IPS-15b (cell line): ENCODE results near the gene BHLHE40.

Source experiments
- H3K27me3 ChIP-seq: one replicate; pipeline ENCODE4 v1.6.1; 2013; ENCODE audit warnings: low read length; ENCODE audit not compliant: control insufficient read depth, insufficient read depth
- H3K36me3 ChIP-seq: one replicate; pipeline ENCODE4 v1.6.1; 2013; ENCODE audit warnings: low read length; ENCODE audit not compliant: control insufficient read depth, insufficient read depth
- H3K4me1 ChIP-seq: one replicate; pipeline ENCODE4 v1.6.1; 2013; ENCODE audit warnings: mild to moderate bottlenecking, low read length; ENCODE audit not compliant: control insufficient read depth, insufficient read depth
- H3K4me3 ChIP-seq: one replicate; pipeline ENCODE4 v1.5.1; 2013; ENCODE audit warnings: low read depth, low read length
- H3K9ac ChIP-seq: one replicate; pipeline ENCODE4 v1.6.1; 2013; ENCODE audit warnings: low read depth, mild to moderate bottlenecking, low read length
- H3K9me3 ChIP-seq: one replicate; pipeline ENCODE4 v1.6.1; 2013; ENCODE audit warnings: mild to moderate bottlenecking, low read length; ENCODE audit not compliant: control insufficient read depth, insufficient read depth

Gene BHLHE40

DNA sequence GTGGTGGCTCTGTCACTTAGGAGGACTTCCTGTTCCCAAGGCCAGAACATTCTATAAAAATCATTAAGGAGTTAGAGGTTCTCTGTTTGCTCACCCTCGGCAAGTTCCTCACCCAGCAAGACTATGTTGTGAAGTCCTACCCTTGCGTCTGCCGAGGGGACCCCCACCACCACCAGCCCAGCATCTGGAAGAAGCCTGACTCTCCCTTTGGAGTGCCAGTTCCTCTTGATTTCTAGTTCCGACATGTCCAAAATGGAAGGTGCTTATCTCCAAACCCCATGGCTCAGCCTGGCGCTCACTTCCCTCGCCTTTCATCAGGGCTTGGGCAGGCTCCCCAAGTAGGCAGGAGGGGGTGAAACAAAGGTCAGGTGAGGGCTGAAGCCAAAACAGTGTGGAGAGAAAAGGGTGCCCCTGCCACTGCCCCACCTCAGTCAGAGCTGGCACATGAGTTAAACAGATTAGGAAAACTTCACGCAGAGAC lies 41.0 kb downstream of the BHLHE40 start:
- Histone ChIP-seq H3K27me3 (no peaks in the 10 kb centered on the region), H3K36me3 (no peaks in the 10 kb centered on the region), H3K9ac (no peak overlapping the region), H3K9me3 (no peaks in the 10 kb centered on the region), H3K4me3 (no peak overlapping the region), H3K4me1 (no peaks in the 10 kb centered on the region)

DNA sequence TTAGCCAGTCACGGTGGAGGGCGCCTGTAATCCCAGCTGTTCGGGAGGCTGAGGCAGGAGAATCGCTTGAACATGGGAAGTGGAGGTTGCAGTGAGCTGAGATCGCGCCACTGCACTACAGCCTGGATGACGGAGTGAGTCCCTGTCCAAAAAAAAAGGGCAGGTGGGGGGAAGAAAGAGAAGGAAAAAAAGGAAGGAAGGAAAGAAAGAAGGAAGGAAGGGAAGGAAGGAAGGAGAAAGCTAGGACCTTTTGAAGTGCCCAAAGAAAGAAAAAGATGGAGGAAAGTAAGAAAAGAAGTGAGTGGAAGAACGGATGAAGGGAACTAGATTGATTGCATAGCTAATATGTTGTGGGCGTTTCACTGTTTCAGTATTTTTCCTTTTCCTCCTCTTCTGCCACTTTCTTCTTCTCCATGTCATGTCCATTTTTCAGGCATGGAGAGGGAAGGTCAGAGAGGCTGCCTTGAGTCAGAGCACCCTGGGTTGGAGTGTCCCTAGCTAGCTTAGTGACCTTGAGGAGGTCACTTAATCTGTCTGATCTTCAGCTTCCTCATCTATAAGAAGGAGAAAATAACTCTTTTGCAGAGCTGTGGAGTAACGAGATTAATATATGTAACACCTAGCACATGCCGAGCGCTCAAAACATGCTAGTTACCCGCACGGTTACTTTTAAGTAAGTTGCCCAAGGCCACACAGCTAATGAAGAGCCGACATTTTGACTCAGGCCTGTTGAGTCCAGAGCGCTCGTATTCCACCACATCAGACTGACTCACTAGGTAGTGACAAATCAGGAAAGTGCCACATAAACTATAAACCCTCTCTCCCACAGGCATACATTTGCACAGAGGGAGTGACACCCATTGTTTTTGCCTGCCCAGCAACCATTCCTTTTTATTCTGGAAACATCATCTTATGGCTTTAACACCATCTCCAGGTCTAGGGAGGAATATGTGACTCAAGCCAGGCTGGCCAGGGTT lies 42.2 kb downstream of the BHLHE40 start:
- no peaks in the 10 kb centered on the region for H3K4me1 ChIP-seq
- no peaks in the 10 kb centered on the region for H3K9me3 ChIP-seq
- no peak overlapping the region for H3K4me3 ChIP-seq
- no peaks in the 10 kb centered on the region for H3K36me3 ChIP-seq
- H3K27me3 ChIP-seq = no peaks in the 10 kb centered on the region
- no peak overlapping the region for H3K9ac ChIP-seq

DNA sequence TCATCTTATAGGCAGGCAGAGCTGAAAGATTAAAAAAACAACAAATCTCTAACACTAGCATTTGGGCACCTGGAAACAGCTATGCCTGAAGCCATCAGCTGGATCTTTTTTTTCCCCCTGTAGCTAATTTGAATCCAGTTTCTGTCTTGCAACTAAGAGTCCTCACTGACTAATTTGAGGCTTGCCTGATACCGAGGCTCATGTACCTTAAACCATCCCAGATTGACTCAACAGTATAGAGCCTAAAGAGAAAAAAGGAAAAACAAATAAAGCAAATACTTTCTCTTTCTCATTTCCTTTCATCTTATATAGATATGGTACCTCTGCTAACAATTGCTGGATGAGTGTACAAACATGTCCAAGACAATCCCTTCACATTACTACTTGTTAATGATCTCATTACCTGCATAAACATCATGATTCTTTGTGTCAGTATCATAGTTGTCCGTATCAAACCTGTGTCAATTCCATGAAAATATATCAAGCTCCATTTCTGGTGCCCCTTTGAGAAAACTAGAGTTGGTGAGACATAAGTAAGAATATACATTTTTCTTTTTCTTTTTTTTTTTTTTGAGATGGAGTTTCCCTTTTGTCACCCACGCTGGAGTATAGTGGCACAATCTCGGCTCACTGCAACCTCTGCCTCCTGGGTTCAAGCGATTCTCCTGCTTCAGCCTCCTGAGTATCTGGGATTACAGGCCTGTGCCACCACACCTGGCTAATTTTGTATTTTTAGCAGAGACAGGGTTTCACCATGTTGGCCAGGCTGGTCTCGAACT lies 43.1 kb downstream of the BHLHE40 start:
- H3K4me3 ChIP-seq = no peak overlapping the region
- H3K9me3 ChIP-seq = no peaks in the 10 kb centered on the region
- H3K4me1 ChIP-seq = no peaks in the 10 kb centered on the region
- H3K9ac ChIP-seq = no peak overlapping the region
- no peaks in the 10 kb centered on the region for H3K27me3 ChIP-seq
- no peaks in the 10 kb centered on the region for H3K36me3 ChIP-seq

DNA sequence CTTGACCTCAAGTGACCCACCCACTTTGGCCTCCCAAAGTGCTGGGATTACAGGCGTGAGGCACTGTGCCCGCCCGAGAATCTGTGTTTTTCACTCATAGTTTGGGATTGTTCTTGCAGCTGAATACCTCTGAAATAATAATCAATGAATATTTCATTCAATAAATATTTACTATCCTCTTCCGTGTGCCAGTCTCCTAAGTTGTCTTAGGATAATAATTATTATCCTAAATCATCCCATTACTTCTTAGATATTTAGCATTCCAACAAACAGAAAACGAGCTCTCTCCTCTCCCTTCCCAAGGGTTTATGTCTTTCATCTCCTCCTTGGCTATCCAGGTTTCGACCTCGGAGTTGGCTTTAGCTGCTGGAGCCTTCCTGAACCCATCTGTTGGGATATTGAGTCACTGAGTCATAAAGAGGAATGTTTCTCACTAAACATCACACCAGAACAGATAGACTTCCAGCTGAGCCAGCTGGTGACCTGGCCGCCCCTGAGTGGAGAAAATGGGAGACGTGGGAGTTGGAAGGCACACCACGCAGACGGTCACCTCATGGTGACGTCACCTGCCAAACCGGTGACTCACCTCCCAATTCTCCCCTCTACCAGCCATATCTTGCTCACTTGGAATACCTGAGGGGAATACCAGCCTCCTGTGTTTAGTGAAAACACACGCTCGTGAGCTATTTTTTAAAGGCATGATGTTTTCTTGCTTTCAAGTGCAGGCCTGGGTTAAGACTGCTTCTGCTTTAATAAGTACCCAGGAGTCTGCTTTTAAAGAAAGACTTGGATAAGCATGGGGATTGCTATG lies 43.9 kb downstream of the BHLHE40 start:
- H3K4me3 ChIP-seq = no peak overlapping the region
- no peaks in the 10 kb centered on the region for H3K27me3 ChIP-seq
- no peaks in the 10 kb centered on the region for H3K4me1 ChIP-seq
- H3K36me3 ChIP-seq = no peaks in the 10 kb centered on the region
- H3K9me3 ChIP-seq = no peaks in the 10 kb centered on the region
- no peak overlapping the region for H3K9ac ChIP-seq

DNA sequence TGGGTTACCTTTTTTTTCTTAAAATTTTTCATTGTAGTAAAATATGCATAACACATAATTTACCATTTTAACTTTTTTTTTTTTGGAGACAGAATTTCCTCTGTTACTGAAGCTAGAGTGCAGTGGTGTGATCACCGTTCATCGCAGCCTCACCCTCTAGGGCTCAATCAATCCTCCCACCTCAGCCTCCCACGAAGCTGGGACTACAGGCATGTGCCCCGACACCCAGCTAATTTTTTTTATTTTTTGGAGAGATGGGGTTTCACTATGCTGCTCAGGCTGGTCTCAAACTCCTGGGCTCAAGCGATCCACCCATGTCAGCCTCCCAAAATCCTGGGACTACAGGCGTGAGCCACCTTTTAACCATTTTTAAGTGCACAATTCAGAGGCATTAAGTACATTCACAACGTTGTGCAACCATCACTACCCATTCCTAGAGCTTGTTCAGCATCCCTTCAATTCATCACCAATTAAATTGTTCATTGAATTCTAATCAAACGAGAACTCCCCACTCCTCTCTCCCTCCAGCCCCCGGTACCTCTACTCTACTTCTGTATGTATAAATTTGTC lies 44.6 kb downstream of the BHLHE40 start:
- no peaks in the 10 kb centered on the region for H3K4me1 ChIP-seq
- H3K9me3 ChIP-seq = no peaks in the 10 kb centered on the region
- no peaks in the 10 kb centered on the region for H3K27me3 ChIP-seq
- H3K4me3 ChIP-seq = no peak overlapping the region
- no peak overlapping the region for H3K9ac ChIP-seq
- no peaks in the 10 kb centered on the region for H3K36me3 ChIP-seq

DNA sequence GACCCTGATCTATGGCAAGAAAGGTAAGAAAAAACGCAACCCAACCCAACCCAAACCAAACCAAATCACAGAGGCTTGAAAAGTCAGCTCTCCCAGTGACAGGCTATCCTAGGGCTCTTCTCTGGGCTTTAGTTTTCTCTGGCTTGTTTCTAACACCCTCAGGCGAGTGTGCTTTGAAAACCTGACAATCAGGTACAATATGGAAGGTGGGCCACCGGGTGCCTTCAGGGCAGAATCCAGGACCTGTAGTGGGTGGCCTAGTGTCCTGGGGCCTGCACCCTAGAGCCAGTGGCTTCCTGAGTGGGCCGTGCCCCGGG lies 46.8 kb downstream of the BHLHE40 start:
- no peaks in the 10 kb centered on the region for H3K4me1 ChIP-seq
- H3K9me3 ChIP-seq = no peaks in the 10 kb centered on the region
- no peak overlapping the region for H3K9ac ChIP-seq
- no peaks in the 10 kb centered on the region for H3K36me3 ChIP-seq
- H3K27me3 ChIP-seq = no peaks in the 10 kb centered on the region
- H3K4me3 ChIP-seq = peak overlapping the region; percentile 8

DNA sequence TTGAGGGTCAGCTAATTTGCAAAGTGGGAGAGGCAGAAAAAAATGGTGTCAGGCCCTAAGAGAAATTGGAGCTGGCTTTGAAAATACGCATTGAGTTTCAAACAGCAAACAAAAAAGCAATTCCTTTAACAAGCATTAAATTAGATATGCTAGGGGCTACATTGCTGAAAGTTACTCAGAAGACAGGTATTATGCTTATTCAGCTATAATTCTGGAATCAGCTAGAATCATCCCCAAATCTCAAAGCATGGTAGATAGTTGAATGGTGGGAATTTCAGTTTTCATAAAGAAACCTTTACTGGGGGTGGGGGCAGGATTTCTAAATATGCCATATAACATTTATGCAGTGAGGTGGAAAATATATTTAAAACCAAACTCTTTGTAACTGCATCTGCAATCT lies 50.5 kb downstream of the BHLHE40 start:
- Histone ChIP-seq H3K9me3 (no peaks in the 10 kb centered on the region), H3K4me3 (no peak overlapping the region), H3K36me3 (no peaks in the 10 kb centered on the region), H3K4me1 (no peaks in the 10 kb centered on the region), H3K9ac (no peak overlapping the region), H3K27me3 (no peaks in the 10 kb centered on the region)

DNA sequence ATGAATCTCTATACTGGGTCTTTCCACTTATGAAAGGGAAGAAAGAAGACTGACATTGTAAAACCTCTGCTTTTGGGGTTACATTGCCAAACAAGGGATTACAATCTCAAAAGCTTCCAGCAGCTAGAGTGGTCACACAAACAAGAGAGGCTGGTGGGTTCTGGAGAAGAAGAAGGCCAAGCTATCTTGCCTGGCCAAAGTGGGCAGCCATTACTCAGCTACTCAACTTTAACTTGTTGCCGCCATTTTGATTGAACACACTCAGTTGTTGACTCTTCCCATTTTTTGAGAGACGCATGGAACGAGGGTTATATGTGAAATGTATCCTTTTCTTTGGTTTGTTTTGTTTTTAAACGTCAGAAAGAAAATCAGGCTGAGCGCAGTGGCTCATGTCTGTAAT lies 50.9 kb downstream of the BHLHE40 start:
- Histone ChIP-seq H3K4me1 (no peaks in the 10 kb centered on the region), H3K9me3 (no peaks in the 10 kb centered on the region)

DNA sequence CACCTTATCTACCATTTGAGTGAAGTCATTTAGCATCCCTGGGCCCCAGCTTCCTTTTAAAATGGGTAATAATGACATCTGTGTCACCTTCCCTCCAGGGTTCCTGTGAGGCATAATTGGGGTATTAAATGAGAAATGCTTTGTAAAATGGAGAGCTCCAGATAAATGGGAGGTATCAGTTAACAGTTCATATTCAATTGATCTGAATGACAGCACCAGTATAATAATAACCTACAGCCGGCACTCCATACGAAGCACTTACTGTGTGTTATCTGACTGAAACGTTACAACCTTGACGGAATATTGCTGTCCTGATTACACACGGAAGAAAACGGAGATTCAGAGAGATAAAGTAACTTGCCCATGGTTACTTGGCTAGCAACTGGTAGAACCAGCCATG lies 53.6 kb downstream of the BHLHE40 start:
- H3K4me1 ChIP-seq = no peaks in the 10 kb centered on the region
- H3K4me3 ChIP-seq = no peak overlapping the region
- H3K9ac ChIP-seq = no peak overlapping the region
- H3K27me3 ChIP-seq = no peaks in the 10 kb centered on the region
- H3K9me3 ChIP-seq = no peaks in the 10 kb centered on the region
- no peaks in the 10 kb centered on the region for H3K36me3 ChIP-seq

More for the DNA sequence above, 50.9 kb downstream of the BHLHE40 start:
- H3K36me3 ChIP-seq = no peaks in the 10 kb centered on the region
- H3K9ac ChIP-seq = no peak overlapping the region
- no peak overlapping the region for H3K4me3 ChIP-seq
- H3K27me3 ChIP-seq = no peaks in the 10 kb centered on the region
